H9 (cell line): ENCODE measurements around the gene HADH. TPM values are rescaled to one million over a fixed set of nuclear protein-coding genes. Genes with fewer than 3 reads are reported as not detected.

ENCODE experiments used
- DNase-seq: peaks from one replicate; pipeline ENCODE4 v3.0.0-alpha.2; 2017
- H2AFZ ChIP-seq: one replicate; pipeline ENCODE4 v1.6.1; 2013; ENCODE audit warnings: mild to moderate bottlenecking, low read length, control low read depth, moderate library complexity
- H2AK5ac ChIP-seq: 2 replicates; pipeline ENCODE4 v1.6.1; 2013; ENCODE audit warnings: low read length, control low read depth, mixed read lengths; ENCODE audit not compliant: insufficient read length
- H2BK120ac ChIP-seq: one replicate; pipeline ENCODE4 v1.6.1; 2013; ENCODE audit warnings: low read depth, mild to moderate bottlenecking, low read length, control low read depth, inconsistent platforms; ENCODE audit not compliant: poor library complexity, severe bottlenecking
- H2BK12ac ChIP-seq: 2 replicates; pipeline ENCODE4 v1.6.1; 2013; ENCODE audit warnings: low read length, control low read depth, mixed read lengths, low read depth; ENCODE audit not compliant: insufficient read length
- H2BK15ac ChIP-seq: 2 replicates; pipeline ENCODE4 v1.6.1; 2013; ENCODE audit warnings: low read depth, low read length, control low read depth
- H2BK20ac ChIP-seq: one replicate; pipeline ENCODE4 v1.6.1; 2013; ENCODE audit warnings: low read depth, mild to moderate bottlenecking, low read length, control low read depth, inconsistent platforms; ENCODE audit not compliant: poor library complexity, severe bottlenecking
- H2BK5ac ChIP-seq: 2 replicates; pipeline ENCODE4 v1.6.1; 2013; ENCODE audit warnings: low read length, control low read depth, mixed read lengths; ENCODE audit not compliant: insufficient read length
- H3K14ac ChIP-seq: 2 replicates; pipeline ENCODE4 v1.6.1; 2013; ENCODE audit warnings: low read length, control low read depth; ENCODE audit not compliant: insufficient read depth
- H3K18ac ChIP-seq: 2 replicates; pipeline ENCODE4 v1.6.1; 2013; ENCODE audit warnings: low read depth, mild to moderate bottlenecking, mixed read lengths, low read length, control low read depth; ENCODE audit not compliant: insufficient read length
- H3K23ac ChIP-seq: 2 replicates; pipeline ENCODE4 v1.6.1; 2013; ENCODE audit warnings: low read length, control low read depth, mixed read lengths, low read depth; ENCODE audit not compliant: insufficient read length
- H3K23me2 ChIP-seq: 2 replicates; pipeline ENCODE4 v1.6.1; 2013; ENCODE audit warnings: low read depth, mild to moderate bottlenecking, mixed read lengths, low read length, control low read depth; ENCODE audit not compliant: insufficient read length, poor library complexity, severe bottlenecking
- H3K27ac ChIP-seq: 2 replicates; pipeline ENCODE4 v1.5.1; 2013; ENCODE audit warnings: low read length, control low read depth, mixed read lengths, low read depth; ENCODE audit not compliant: insufficient read length
- H3K27me3 ChIP-seq: 2 replicates; pipeline ENCODE4 v1.6.1; 2013; ENCODE audit warnings: low read length, control low read depth, inconsistent platforms; ENCODE audit not compliant: insufficient read depth
- H3K4ac ChIP-seq: 2 replicates; pipeline ENCODE4 v1.6.1; 2013; ENCODE audit warnings: low read depth, mild to moderate bottlenecking, control low read depth, inconsistent platforms, low read length, moderate library complexity
- H3K4me1 ChIP-seq: 2 replicates; pipeline ENCODE4 v1.6.1; 2013; ENCODE audit warnings: low read length, control low read depth, inconsistent platforms; ENCODE audit not compliant: insufficient read depth
- H3K4me2 ChIP-seq: 2 replicates; pipeline ENCODE4 v1.6.1; 2013; ENCODE audit warnings: low read length, control low read depth, mixed read lengths; ENCODE audit not compliant: insufficient read length, insufficient read depth
- H3K56ac ChIP-seq: 2 replicates; pipeline ENCODE4 v1.6.1; 2013; ENCODE audit warnings: low read depth, mild to moderate bottlenecking, mixed read lengths, low read length, control low read depth; ENCODE audit not compliant: insufficient read length
- H3K79me1 ChIP-seq: 2 replicates; pipeline ENCODE4 v1.6.1; 2013; ENCODE audit warnings: low read depth, mild to moderate bottlenecking, moderate library complexity, low read length, control low read depth, inconsistent platforms; ENCODE audit not compliant: insufficient read depth, poor library complexity, severe bottlenecking
- H3K79me2 ChIP-seq: 2 replicates; pipeline ENCODE4 v1.6.1; 2013; ENCODE audit warnings: low read length, control low read depth, inconsistent platforms; ENCODE audit not compliant: insufficient read depth
- H3K9ac ChIP-seq: 2 replicates; pipeline ENCODE4 v1.6.1; 2013; ENCODE audit warnings: low read length, control low read depth, mixed read lengths; ENCODE audit not compliant: insufficient read length; ENCODE audit errors: extremely low read depth
- H3K9me3 ChIP-seq: one replicate; pipeline ENCODE4 v1.6.1; 2013; ENCODE audit warnings: low read depth, low read length, inconsistent platforms; ENCODE audit not compliant: control insufficient read depth
- H3T11ph ChIP-seq: one replicate; pipeline ENCODE4 v1.6.1; 2013; ENCODE audit warnings: mild to moderate bottlenecking, low read length, control low read depth, inconsistent platforms
- H4K20me1 ChIP-seq: one replicate; pipeline ENCODE4 v1.6.1; 2013; ENCODE audit not compliant: control insufficient read depth, insufficient read length, insufficient read depth
- H4K5ac ChIP-seq: 2 replicates; pipeline ENCODE4 v1.6.1; 2013; ENCODE audit warnings: low read depth, mild to moderate bottlenecking, mixed read lengths, low read length, control low read depth; ENCODE audit not compliant: insufficient read length
- H4K8ac ChIP-seq: replicated peaks from 2 replicates; pipeline ENCODE4 v1.6.1; 2013; ENCODE audit warnings: low read length, control low read depth, mixed read lengths, low read depth; ENCODE audit not compliant: insufficient read length
- H4K91ac ChIP-seq: 2 replicates; pipeline ENCODE4 v1.6.1; 2013; ENCODE audit warnings: low read depth, mild to moderate bottlenecking, moderate library complexity, mixed read lengths, low read length, control low read depth; ENCODE audit not compliant: insufficient read length
- H3K27ac Mint-ChIP-seq, 3 experiments: 2 replicates in 2 of 3; 3 replicates in 1 of 3; pipeline ENCODE4 v1.8.0; 2020 to 2021; ENCODE audit warnings: mixed read lengths in 3 of 3, mild to moderate bottlenecking in 1 of 3, moderate library complexity in 1 of 3
- H3K27me3 Mint-ChIP-seq: 2 replicates; pipeline ENCODE4 v1.8.0; 2021; ENCODE audit warnings: low read depth, mild to moderate bottlenecking, moderate library complexity, mixed read lengths
- H3K36me3 Mint-ChIP-seq, 3 experiments: 2 replicates in 2 of 3; 3 replicates in 1 of 3; pipeline ENCODE4 v1.8.0; 2020 to 2021; ENCODE audit warnings: low read depth in 3 of 3, mixed read lengths in 3 of 3; ENCODE audit not compliant: insufficient read depth in 1 of 3
- H3K4me1 Mint-ChIP-seq, 2 experiments: 2 replicates each; pipeline ENCODE4 v1.8.0; 2020; ENCODE audit warnings: mixed read lengths in 2 of 2
- H3K4me3 Mint-ChIP-seq, 2 experiments: 2 replicates in 1 of 2; 3 replicates in 1 of 2; pipeline ENCODE4 v1.8.0; 2020 to 2021; ENCODE audit warnings: mild to moderate bottlenecking in 2 of 2, mixed read lengths in 2 of 2, moderate library complexity in 1 of 2
- H3K9me3 Mint-ChIP-seq, 2 experiments: 2 replicates in 1 of 2; 3 replicates in 1 of 2; pipeline ENCODE4 v1.8.0; 2020; ENCODE audit warnings: mild to moderate bottlenecking in 2 of 2, mixed read lengths in 2 of 2, moderate library complexity in 1 of 2
- CTCF ChIP-seq: fragments of 200-600 bp; sonication (generic); conservative IDR thresholded peaks from 3 replicates; pipeline ENCODE4 v1.8.0; 2021; ENCODE audit warnings: antibody characterized with exemption, mild to moderate bottlenecking
- WGBS: extraction: QIAGEN DNeasy Blood & Tissue Kit; methylation state at CpG from one replicate; pipeline ENCODE4 v1.1.7; 2013; ENCODE audit warnings: missing lambda C conversion rate, low lambda C conversion rate, mixed read lengths; ENCODE audit not compliant: insufficient read length; ENCODE audit errors: extremely low coverage; 5-methylcytosine and 5-hydroxymethylcytosine counted together
- total RNA-seq: library from RNA; stranded (reverse); gene quantifications from 2 replicates; pipeline ENCODE4 v1.2.1, GENCODE V29; 2021

The HADH gene
- total RNA-seq, 1 experiment from 2014 or later: 44.4 TPM

DNA sequence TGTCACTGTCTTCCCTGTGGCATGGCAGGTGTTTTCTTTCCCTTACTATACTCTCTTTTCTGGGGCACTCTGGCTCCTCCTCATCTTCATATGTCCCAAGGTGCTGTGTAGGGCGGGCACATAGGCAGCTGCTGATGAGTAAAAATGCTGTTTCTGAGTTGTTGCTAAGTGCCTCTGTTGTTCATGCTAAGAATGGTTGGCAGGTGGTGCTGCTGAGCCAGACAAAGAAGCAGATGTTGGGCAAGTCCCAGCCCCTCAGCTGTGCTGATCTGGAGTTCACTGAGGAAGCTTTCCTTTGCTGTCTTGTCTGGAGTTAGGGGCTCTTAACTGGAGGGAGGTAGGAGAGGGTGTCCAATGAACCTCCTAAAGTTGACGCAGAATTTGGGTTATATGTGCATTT lies 40.6 kb downstream of the HADH start:
- H3K79me2 ChIP-seq: no peaks in the 10 kb centered on the region
- no peaks in the 10 kb centered on the region for H3K4me1 ChIP-seq
- peak; percentile 66 for TF ChIP-seq CTCF
- H2AFZ ChIP-seq: no peak overlapping the region
- H3K27me3 ChIP-seq: no peaks in the 10 kb centered on the region
- H2BK12ac ChIP-seq: no peak overlapping the region
- no peak overlapping the region for H3K4me2 ChIP-seq
- H3K9me3 ChIP-seq: no peaks in the 10 kb centered on the region
- Mint-ChIP-seq H3K4me3 (no peak overlapping the region), H3K36me3 (peaks cover 19 to 58% (median 55%) of the 10 kb centered on the region in 3 experiments), H3K27ac (peak overlapping the region in 1 of 3 experiments; percentile 89; a peak in 2 of 7 replicates), H3K9me3 (no peaks in the 10 kb centered on the region), H3K27me3 (no peaks in the 10 kb centered on the region), H3K4me1 (peaks cover 2 to 6% of the 10 kb centered on the region in 2 experiments; a peak in 1 of 4 replicates)
- H4K20me1 ChIP-seq: no peaks in the 10 kb centered on the region
- no peak overlapping the region for H4K5ac ChIP-seq
- H3K23me2 ChIP-seq: no peaks in the 10 kb centered on the region
- no peak overlapping the region for H2BK20ac ChIP-seq
- H2BK15ac ChIP-seq: no peak overlapping the region
- WGBS: no CpG with 5 or more reads among the region's 2 CpGs
- peak; percentile 72 for DNase-seq
- H4K91ac ChIP-seq: no peak overlapping the region
- H3K9ac ChIP-seq: no peak overlapping the region
- no peak overlapping the region for H3K27ac ChIP-seq
- H3K4ac ChIP-seq: no peak overlapping the region
- no peaks in the 10 kb centered on the region for H3K79me1 ChIP-seq
- no peak overlapping the region for H3K18ac ChIP-seq
- no peak overlapping the region for H2BK120ac ChIP-seq
- no peak overlapping the region for H3K56ac ChIP-seq
- no peak overlapping the region for H2AK5ac ChIP-seq
- no peak overlapping the region for H4K8ac ChIP-seq
- H3K23ac ChIP-seq: no peak overlapping the region
- no peak overlapping the region for H2BK5ac ChIP-seq
- H3T11ph ChIP-seq: no peak overlapping the region
- no peak overlapping the region for H3K14ac ChIP-seq
